WTC11 (cell line): ENCODE measurements around the gene BMP5.

Source experiments
- AFF4 ChIP-seq: sonication (generic); formaldehyde crosslinking; IDR thresholded peaks from 2 replicates; pipeline ENCODE4 v1.8.1; 2023; ENCODE audit warnings: mild to moderate bottlenecking, missing genetic modification reagents, borderline replicate concordance
- ATF1 ChIP-seq: sonication (generic); formaldehyde crosslinking; IDR thresholded peaks from 2 replicates; pipeline ENCODE4 v1.8.1; 2023; ENCODE audit warnings: mild to moderate bottlenecking, moderate library complexity, missing genetic modification reagents
- CTCF ChIP-seq: fragments of 200-600 bp; IDR thresholded peaks from 2 replicates; pipeline ENCODE4 v1.8.0; 2022; ENCODE audit warnings: antibody characterized with exemption
- E2F4 ChIP-seq: sonication (generic); formaldehyde crosslinking; IDR thresholded peaks from 2 replicates; pipeline ENCODE4 v1.8.1; 2022; ENCODE audit warnings: low read depth, mild to moderate bottlenecking, moderate library complexity, missing genetic modification reagents, borderline replicate concordance
- FOXJ3 ChIP-seq: sonication (generic); formaldehyde crosslinking; IDR thresholded peaks from 2 replicates; pipeline ENCODE4 v1.9.0; 2021; ENCODE audit warnings: missing genetic modification reagents, mild to moderate bottlenecking, borderline replicate concordance
- FOXK1 ChIP-seq: sonication (generic); formaldehyde crosslinking; IDR thresholded peaks from 2 replicates; pipeline ENCODE4 v1.8.0; 2022; ENCODE audit warnings: mild to moderate bottlenecking, moderate library complexity, missing genetic modification reagents
- MAX ChIP-seq: sonication (generic); formaldehyde crosslinking; IDR thresholded peaks from 2 replicates; pipeline ENCODE4 v1.8.0; 2022; ENCODE audit warnings: mild to moderate bottlenecking, missing genetic modification reagents
- NFE2L1 ChIP-seq: sonication (generic); formaldehyde crosslinking; IDR thresholded peaks from 2 replicates; pipeline ENCODE4 v1.8.1; 2023; ENCODE audit warnings: missing genetic modification reagents
- TF ChIP-seq, protein P1 (sequence below): sonication (generic); formaldehyde crosslinking; conservative IDR thresholded peaks from 2 replicates; pipeline ENCODE4 v1.8.1; 2023; ENCODE audit warnings: mild to moderate bottlenecking, low read depth, missing genetic modification reagents, moderate library complexity
- TF ChIP-seq, protein P2 (sequence below): sonication (generic); formaldehyde crosslinking; IDR thresholded peaks from 2 replicates; pipeline ENCODE4 v1.8.0; 2022; ENCODE audit warnings: mild to moderate bottlenecking, missing genetic modification reagents
- TF ChIP-seq, protein P3 (sequence below): sonication (generic); formaldehyde crosslinking; IDR thresholded peaks from 2 replicates; pipeline ENCODE4 v1.8.0; 2023; ENCODE audit warnings: mild to moderate bottlenecking, missing genetic modification reagents
- TF ChIP-seq, protein P4 (sequence below): sonication (generic); formaldehyde crosslinking; conservative IDR thresholded peaks from 2 replicates; pipeline ENCODE4 v1.8.1; 2022; ENCODE audit warnings: mild to moderate bottlenecking, missing genetic modification reagents

- TF ChIP-seq CTCF (no peak), E2F4 (CRISPR knock-in tag) (no peak), NFE2L1 (CRISPR knock-in tag) (no peak), MAX (CRISPR knock-in tag) (no peak), ATF1 (no peak), AFF4 (no peak), FOXJ3 (CRISPR knock-in tag) (no peak), FOXK1 (CRISPR knock-in tag) (no peak)
- TF ChIP-seq, protein P1, sequence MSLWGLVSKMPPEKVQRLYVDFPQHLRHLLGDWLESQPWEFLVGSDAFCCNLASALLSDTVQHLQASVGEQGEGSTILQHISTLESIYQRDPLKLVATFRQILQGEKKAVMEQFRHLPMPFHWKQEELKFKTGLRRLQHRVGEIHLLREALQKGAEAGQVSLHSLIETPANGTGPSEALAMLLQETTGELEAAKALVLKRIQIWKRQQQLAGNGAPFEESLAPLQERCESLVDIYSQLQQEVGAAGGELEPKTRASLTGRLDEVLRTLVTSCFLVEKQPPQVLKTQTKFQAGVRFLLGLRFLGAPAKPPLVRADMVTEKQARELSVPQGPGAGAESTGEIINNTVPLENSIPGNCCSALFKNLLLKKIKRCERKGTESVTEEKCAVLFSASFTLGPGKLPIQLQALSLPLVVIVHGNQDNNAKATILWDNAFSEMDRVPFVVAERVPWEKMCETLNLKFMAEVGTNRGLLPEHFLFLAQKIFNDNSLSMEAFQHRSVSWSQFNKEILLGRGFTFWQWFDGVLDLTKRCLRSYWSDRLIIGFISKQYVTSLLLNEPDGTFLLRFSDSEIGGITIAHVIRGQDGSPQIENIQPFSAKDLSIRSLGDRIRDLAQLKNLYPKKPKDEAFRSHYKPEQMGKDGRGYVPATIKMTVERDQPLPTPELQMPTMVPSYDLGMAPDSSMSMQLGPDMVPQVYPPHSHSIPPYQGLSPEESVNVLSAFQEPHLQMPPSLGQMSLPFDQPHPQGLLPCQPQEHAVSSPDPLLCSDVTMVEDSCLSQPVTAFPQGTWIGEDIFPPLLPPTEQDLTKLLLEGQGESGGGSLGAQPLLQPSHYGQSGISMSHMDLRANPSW (CRISPR knock-in tag) = no peak
- TF ChIP-seq, protein P2, sequence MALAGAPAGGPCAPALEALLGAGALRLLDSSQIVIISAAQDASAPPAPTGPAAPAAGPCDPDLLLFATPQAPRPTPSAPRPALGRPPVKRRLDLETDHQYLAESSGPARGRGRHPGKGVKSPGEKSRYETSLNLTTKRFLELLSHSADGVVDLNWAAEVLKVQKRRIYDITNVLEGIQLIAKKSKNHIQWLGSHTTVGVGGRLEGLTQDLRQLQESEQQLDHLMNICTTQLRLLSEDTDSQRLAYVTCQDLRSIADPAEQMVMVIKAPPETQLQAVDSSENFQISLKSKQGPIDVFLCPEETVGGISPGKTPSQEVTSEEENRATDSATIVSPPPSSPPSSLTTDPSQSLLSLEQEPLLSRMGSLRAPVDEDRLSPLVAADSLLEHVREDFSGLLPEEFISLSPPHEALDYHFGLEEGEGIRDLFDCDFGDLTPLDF (CRISPR knock-in tag) = no peak
- TF ChIP-seq, protein P3, sequence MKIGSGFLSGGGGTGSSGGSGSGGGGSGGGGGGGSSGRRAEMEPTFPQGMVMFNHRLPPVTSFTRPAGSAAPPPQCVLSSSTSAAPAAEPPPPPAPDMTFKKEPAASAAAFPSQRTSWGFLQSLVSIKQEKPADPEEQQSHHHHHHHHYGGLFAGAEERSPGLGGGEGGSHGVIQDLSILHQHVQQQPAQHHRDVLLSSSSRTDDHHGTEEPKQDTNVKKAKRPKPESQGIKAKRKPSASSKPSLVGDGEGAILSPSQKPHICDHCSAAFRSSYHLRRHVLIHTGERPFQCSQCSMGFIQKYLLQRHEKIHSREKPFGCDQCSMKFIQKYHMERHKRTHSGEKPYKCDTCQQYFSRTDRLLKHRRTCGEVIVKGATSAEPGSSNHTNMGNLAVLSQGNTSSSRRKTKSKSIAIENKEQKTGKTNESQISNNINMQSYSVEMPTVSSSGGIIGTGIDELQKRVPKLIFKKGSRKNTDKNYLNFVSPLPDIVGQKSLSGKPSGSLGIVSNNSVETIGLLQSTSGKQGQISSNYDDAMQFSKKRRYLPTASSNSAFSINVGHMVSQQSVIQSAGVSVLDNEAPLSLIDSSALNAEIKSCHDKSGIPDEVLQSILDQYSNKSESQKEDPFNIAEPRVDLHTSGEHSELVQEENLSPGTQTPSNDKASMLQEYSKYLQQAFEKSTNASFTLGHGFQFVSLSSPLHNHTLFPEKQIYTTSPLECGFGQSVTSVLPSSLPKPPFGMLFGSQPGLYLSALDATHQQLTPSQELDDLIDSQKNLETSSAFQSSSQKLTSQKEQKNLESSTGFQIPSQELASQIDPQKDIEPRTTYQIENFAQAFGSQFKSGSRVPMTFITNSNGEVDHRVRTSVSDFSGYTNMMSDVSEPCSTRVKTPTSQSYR (CRISPR knock-in tag) = no peak
- TF ChIP-seq, protein P4, sequence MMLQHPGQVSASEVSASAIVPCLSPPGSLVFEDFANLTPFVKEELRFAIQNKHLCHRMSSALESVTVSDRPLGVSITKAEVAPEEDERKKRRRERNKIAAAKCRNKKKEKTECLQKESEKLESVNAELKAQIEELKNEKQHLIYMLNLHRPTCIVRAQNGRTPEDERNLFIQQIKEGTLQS (CRISPR knock-in tag) = no peak
Observed at GRCh38 chr6:55918639-55919038, 43.2 kb upstream of the BMP5 start.
